Psoas muscle (tissue), 8 donors: Measurements from ENCODE around the gene VPS45. TPM values are rescaled to one million over a fixed set of nuclear protein-coding genes. Genes with fewer than 3 reads are reported as not detected.

Experiments
- ATAC-seq, 4 donors: fragments of 200-7000 bp; cut with Tn5 transposase; one replicate each; pipeline ENCODE4 v1.9.1; 2020; ENCODE audit warnings: moderate library complexity in 3 of 4, mild to moderate bottlenecking in 2 of 4
- DNase-seq, 2 donors: peaks; one replicate each; pipeline ENCODE4 v3.0.0-alpha.2; 2020
- H3K27ac ChIP-seq: fragments of 200-600 bp; one replicate; pipeline ENCODE4 v1.8.0; 2022
- H3K27me3 ChIP-seq, 3 donors: fragments of 200-600 bp in 1 of 3; one replicate each; pipeline versions ENCODE4 v1.6.1 to v1.8.0; 2013 to 2022; ENCODE audit warnings: low read length in 2 of 3, mild to moderate bottlenecking in 2 of 3, moderate library complexity in 1 of 3; ENCODE audit not compliant: insufficient read depth in 3 of 3
- H3K36me3 ChIP-seq, 2 donors: fragments of 200-600 bp in 1 of 2; one replicate each; pipeline versions ENCODE4 v1.6.1 to v1.8.0; 2013 to 2022; ENCODE audit warnings: low read depth in 1 of 2, mild to moderate bottlenecking in 1 of 2, moderate library complexity in 1 of 2; ENCODE audit not compliant: insufficient read depth in 1 of 2
- H3K4me1 ChIP-seq: fragments of 200-600 bp; one replicate; pipeline ENCODE4 v1.8.0; 2022
- H3K4me3 ChIP-seq: fragments of 200-600 bp; one replicate; pipeline ENCODE4 v1.8.0; 2022; ENCODE audit warnings: mild to moderate bottlenecking
- H3K9me3 ChIP-seq: fragments of 200-600 bp; one replicate; pipeline ENCODE4 v1.8.0; 2022
- WGBS, 3 donors: extraction: QIAGEN DNeasy Blood & Tissue Kit; methylation state at CpG; one replicate each; pipeline versions ENCODE4 v1.1.6 to v1.1.7; 2013; 5-methylcytosine and 5-hydroxymethylcytosine counted together
- intact Hi-C, 2 donors: fragments of 100-400 bp; cut with DNase I; formaldehyde crosslinking; loops; one replicate each; pipeline versions ENCODE4 v1.11.0 to v1.14.2; 2022
- polyA plus RNA-seq, 3 donors: library from polyadenylated mRNA; stranded (reverse); fragments of 200-250 nt; gene quantifications; one replicate each; pipeline ENCODE4 v1.2.3, GENCODE V29; 2013
- total RNA-seq, 4 donors: library from RNA; stranded (reverse); fragmentation: NEBNext Ultra II Directional in 2 of 4; extraction: Animal tissue kit (Norgen Biotek cat#: 25700) in 2 of 4; gene quantifications; one replicate each; pipeline versions ENCODE4 v1.2.1 to v1.2.4, GENCODE V29; 2021 to 2023
- TF ChIP-seq, protein P1 (sequence below): fragments of 200-600 bp; IDR thresholded peaks from one replicate; pipeline ENCODE4 v1.8.0; 2022; ENCODE audit warnings: antibody characterized with exemption
- donor health status: healthy with polysubstance abuse.
- donor health status: DM: no; HTN: no; CAD: no; lungs with moderate emphysema.
- donor health status: Bipolar disorder and iron deficiency.
- donor health status: healthy.
- donor health status: DM: yes; HTN: yes; CAD: no.
- donor health status: DM: no; HTN: no; CAD: no.
- donor health status: DM: no; HTN: no; CAD: no.
- donor health status: DM: yes; HTN: yes; CAD: no.

The VPS45 gene
- total and polyA plus RNA-seq, 7 donors, result 13.0 to 36.0 (median 19.1) TPM

DNA sequence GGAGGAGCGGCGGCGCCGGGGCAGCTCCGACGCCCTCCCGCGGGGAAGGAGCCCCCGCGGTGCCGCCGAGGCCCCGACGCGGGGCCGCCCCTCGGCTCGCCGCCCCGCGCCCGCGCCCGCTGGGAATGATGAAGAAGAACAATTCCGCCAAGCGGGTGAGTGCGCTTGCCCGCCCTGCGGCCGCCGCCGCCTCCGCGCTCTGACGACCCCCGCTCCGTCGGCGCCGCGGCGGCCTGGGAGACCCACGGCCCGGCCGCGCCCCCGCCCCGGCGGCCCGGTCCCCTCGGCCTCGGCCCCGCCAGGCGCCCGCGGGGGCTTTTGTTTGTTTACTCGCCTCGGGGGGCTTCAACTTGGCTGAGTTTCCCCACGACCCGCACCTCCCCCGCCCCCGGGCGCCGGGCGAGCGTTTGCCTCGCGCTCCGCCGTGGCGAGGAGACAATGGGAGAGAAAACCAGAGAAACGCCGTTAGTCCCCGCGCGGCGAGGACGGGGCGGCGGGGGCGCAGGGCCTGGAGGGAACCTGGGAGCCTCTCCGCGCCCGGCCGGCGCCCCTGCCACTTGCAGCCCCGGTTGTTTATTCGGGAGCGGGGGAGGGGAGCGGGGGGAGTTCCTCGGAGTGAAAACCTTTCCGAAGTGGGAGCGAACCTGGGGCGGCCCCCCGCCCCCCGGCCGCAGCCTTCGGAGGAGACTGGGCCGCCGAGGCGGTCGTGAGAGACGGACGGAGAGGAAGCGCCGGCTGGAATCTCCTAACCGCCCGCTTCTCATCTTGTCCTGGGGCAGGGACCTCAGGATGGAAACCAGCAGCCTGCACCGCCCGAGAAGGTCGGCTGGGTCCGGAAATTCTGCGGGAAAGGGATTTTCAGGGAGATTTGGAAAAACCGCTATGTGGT, 82.8 kb downstream of the VPS45 start:
- no peaks in the 10 kb centered on the region for H3K9me3 ChIP-seq
- DNase-seq, result peak; percentile 43 to 71
- TF ChIP-seq, protein P1, sequence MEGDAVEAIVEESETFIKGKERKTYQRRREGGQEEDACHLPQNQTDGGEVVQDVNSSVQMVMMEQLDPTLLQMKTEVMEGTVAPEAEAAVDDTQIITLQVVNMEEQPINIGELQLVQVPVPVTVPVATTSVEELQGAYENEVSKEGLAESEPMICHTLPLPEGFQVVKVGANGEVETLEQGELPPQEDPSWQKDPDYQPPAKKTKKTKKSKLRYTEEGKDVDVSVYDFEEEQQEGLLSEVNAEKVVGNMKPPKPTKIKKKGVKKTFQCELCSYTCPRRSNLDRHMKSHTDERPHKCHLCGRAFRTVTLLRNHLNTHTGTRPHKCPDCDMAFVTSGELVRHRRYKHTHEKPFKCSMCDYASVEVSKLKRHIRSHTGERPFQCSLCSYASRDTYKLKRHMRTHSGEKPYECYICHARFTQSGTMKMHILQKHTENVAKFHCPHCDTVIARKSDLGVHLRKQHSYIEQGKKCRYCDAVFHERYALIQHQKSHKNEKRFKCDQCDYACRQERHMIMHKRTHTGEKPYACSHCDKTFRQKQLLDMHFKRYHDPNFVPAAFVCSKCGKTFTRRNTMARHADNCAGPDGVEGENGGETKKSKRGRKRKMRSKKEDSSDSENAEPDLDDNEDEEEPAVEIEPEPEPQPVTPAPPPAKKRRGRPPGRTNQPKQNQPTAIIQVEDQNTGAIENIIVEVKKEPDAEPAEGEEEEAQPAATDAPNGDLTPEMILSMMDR, result peak; percentile 4
- H3K27ac ChIP-seq, result peak overlapping the region; percentile 89
- no peaks in the 10 kb centered on the region for H3K27me3 ChIP-seq
- ATAC-seq, result peak in 2 of 4 donors; percentile 9 to 18
- peak overlapping the region; percentile 91 for H3K4me3 ChIP-seq
- peaks cover 4 to 25% of the 10 kb centered on the region in 2 donors for H3K36me3 ChIP-seq
- peaks cover 34% of the 10 kb centered on the region for H3K4me1 ChIP-seq
- WGBS, 3 donors, result 1 to 3% (median 1%) methylated on average over 67 to 114 of the region's 114 CpGs
- intact Hi-C loops, result no loop called here

DNA sequence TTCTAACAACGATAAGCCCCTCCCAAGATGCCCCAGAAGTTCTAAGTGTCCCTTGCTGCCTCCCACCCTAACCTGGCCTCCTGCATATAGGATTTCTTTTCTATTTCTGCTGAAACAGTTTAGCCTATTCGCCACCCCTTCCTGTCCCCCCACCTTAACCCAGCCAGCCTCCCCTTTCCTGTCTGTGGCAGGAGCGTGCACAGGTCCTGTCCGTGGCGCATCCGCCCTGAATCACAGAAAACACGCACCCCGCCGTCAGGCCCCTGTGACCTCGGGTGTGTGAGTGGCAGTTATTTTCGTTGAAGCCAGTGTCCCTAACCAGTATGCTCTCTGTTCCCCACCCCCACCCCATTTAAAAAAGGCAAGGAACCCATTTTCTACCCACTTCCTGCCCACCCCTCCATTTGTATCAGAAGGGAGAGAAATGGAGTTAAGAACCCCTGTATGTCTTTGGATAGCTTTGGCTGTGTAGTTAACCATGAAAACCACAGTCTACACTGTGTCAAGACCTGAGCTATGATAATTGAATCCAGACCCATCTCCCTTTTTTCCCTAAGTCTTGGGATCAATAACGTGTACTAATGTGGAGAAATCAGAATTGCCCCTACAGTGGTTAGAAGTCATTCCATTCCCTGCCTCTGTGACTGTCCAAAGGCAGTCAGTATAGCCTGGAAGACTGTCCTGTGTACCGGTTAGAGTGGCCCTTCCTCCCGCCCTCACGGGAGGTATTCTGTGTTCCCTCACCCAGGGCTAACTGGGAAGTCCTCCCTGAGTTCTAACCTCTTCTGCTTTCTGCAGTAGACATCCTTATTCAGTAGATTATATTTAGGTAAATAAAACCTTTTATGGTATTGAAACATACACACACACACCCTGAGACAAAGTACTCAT, 84.0 kb downstream of the VPS45 start:
- Histone ChIP-seq H3K27me3 (no peaks in the 10 kb centered on the region), H3K36me3 (peaks cover 4 to 36% of the 10 kb centered on the region in 2 donors), H3K9me3 (no peaks in the 10 kb centered on the region), H3K27ac (peak overlapping the region; percentile 89), H3K4me1 (peaks cover 34% of the 10 kb centered on the region), H3K4me3 (peak overlapping the region; percentile 91)
- TF ChIP-seq, protein P1, result no peak
- WGBS, 3 donors, result 51 to 62% (median 61%) methylated on average over 15 of the region's 15 CpGs
- ATAC-seq (no peak), DNase-seq (peak; percentile 25 to 58)
- intact Hi-C loops, result no loop called here

DNA sequence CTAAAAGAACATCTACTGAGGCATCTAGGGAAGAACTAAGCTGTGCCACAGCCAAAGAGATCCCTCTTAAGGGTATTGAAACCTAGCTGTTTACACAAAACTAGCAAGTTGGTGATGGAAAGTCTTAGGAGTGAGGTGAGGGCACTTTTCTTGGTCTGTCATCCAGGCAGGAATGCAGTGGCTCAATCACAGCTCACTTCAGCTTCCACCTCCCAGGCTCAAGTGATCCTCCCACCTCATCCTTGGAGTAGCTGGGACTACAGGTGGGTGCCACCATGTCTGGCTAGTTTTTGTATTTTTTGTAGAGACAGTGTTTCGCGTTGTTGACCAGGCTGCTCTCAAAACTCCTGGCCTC, 84.6 kb downstream of the VPS45 start:
- Histone ChIP-seq H3K9me3 (no peaks in the 10 kb centered on the region), H3K4me3 (peak overlapping the region; percentile 91), H3K27me3 (no peaks in the 10 kb centered on the region), H3K27ac (peak overlapping the region; percentile 89), H3K36me3 (peaks cover 4 to 43% of the 10 kb centered on the region in 2 donors), H3K4me1 (peaks cover 34% of the 10 kb centered on the region)
- intact Hi-C loops, result no loop called here
- DNase-seq, result no peak
- TF ChIP-seq, protein P1, result no peak
- 68 to 74% (median 70%) methylated on average over 2 of the region's 2 CpGs for WGBS, 3 donors
- ATAC-seq, result no peak

DNA sequence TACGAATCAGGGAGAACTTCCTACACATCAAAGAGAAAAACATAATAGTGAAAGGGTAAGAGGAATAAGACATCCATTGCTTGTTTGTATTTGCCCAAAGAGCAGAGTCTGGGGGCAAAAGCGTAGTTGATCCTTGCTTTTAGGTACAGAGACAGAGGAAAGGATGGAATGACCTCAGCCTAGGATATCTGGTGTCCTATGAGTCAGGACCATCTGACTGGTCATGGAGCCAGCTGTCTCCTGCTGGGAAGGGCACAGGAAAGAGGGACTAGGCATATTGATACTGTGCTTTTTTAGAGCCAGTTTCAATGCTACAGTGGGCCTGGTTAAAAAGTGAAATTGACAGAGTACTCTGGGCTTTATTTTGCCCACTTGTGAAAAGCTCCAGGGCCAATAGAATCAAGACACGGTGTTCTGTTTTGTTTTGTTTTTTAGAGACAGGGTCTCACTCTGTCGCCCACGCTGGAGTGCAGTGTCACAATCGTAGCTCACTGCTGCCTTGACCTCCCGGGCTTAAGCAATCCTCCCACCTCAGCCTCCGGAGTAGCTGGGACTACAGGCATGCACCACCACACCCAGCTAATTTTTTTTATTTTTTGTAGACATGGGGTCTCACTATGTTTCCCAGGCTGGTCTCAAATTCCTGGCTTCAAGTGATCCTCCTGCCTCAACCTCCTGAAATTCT, 85.3 kb downstream of the VPS45 start:
- TF ChIP-seq, protein P1, result no peak
- H3K27me3 ChIP-seq, result no peaks in the 10 kb centered on the region
- DNase-seq, result peak; percentile 32 to 53
- H3K4me1 ChIP-seq, result peaks cover 34% of the 10 kb centered on the region
- peak; percentile 73 to 83 (median 76) for ATAC-seq
- H3K4me3 ChIP-seq, result peak overlapping the region; percentile 91
- peaks cover 4 to 50% of the 10 kb centered on the region in 2 donors for H3K36me3 ChIP-seq
- WGBS, 3 donors, result 83 to 90% (median 86%) methylated on average over 8 of the region's 8 CpGs
- H3K9me3 ChIP-seq, result no peaks in the 10 kb centered on the region
- intact Hi-C loops, result no loop called here
- peak overlapping the region; percentile 89 for H3K27ac ChIP-seq
